ENCODE measurements around the gene ALG9. TPM values are rescaled to one million over a fixed set of nuclear protein-coding genes. Genes with fewer than 3 reads are reported as not detected.
A peak's percentile ranks its signal among the peaks of the same experiment; 100 is the strongest.

ALG9 gene
- total RNA-seq, 1 donor from 2014 or later, result 27.6 TPM

DNA sequence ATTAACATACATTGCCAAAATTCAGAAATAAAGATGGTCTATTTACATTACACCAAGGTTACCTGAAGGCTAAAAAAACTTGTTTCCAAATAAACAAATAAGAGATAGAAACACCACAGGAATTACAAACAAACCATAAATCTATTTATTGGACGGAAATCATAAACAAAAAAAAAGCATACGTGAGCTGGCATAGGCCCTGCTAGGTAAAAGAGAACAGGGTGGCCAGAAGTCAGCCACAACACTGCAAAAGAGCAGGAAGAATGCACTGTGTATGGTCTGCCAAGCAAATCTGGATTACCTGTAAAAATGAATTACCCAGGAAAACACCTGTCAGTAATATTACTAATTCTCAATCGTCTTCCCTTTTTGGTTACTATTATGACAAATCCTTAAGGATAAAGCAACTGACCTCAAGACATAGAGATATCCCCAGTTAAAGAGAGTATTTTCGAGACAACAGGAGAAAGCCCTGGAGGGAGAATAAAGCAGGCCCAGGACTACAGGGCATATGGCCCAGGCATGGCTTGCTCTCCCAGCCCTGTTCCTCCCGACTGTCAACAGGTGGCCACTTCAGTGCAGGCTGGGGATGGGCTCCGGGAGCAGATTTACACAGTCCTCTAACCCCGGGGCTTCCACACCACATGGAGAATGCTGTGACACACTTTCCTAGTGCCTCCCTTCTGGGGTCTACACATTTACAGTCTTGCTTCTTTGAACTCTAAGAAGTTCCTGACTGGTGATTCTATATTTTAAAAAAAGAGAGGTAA is 123.2 kb downstream of the ALG9 start:
- intact Hi-C loops (cut with DNase I), result no loop called here
- DNase-seq (ENCODE audit: low spot score), result no peak
- ATAC-seq, result no peak

DNA sequence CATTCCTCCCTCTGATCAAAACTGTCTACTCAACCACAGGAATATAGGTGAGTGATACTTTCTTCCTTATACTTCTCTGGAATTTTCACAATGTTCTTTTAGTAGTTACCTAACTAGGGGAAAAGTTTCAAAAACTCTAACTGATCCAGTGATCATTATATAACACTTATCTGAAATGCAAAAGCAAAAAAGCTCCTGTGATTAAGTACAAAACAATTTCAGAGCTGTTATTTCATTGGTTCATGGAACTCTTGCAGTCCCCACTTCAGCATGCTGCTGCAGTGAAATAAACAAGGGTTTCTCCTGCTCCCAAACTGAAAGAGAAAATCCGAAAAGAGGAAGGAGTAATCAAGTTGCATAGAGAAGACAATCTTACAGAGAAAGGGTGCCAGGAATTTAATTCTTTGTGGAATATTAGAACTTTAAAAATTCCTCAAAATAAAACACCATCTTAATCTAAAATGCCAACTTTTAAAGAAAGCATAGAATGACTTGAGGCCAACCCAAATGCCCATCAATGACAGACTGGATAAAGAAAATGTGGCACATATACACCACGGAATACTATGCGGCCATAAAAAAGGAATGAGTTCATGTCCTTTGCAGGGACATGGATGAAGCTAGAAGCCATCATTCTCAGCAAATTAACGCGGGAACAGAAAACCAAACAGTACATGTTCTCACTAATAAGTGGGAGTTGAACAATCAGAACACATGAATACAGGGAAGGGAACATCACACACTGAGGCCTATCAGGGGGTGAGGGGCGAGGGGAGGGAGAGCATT is 125.5 kb downstream of the ALG9 start:
- DNase-seq (ENCODE audit: low spot score) (no peak), ATAC-seq (no peak)
- intact Hi-C loops (cut with DNase I), result no loop called here

GRCh38 chr11:111743700-111744099 is 127.7 kb downstream of the ALG9 start:
- intact Hi-C loops (cut with DNase I), result no loop called here
- ATAC-seq, result no peak

GRCh38 chr11:111741751-111742150 is 129.6 kb downstream of the ALG9 start:
- intact Hi-C loops (cut with DNase I), result no loop called here
- DNase-seq (ENCODE audit: low spot score), result no peak
- ATAC-seq, result no peak

More at GRCh38 chr11:111743700-111744099, 127.7 kb downstream of the ALG9 start:
- no peak for DNase-seq (ENCODE audit: low spot score)

DNA sequence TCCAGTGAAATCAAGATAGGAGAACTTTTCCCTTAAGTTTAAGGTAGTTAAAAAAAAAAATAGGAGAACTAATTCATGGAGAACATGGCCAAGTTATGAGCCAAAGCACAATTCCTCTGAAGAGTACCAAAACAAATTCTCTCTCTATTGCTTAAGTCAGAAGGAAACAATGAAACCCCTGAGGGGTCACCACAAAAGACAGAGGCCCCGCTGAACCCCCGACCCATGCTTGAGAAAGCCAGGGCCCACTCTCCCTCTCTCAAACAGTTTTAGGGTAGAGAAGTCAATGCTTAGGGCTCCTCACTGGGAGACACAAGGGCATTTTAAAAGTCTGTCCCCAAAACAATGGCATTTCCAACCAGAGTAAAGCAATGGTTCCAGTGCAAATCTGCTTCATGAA is 132.1 kb downstream of the ALG9 start:
- intact Hi-C loops (cut with DNase I), result no loop called here
- no peak for ATAC-seq

GRCh38 chr11:111737444-111738210 is 133.8 kb downstream of the ALG9 start:
- ATAC-seq (peak; percentile 3), DNase-seq (ENCODE audit: low spot score) (no peak)
- intact Hi-C loops (cut with DNase I), result no loop called here

More for the DNA sequence above, 132.1 kb downstream of the ALG9 start:
- DNase-seq (ENCODE audit: low spot score), result no peak

- intact Hi-C loops (cut with DNase I), result no loop called here
- ATAC-seq, result no peak
- DNase-seq (ENCODE audit: low spot score), result no peak
Measured at GRCh38 chr11:111736621-111737443, 134.5 kb downstream of the ALG9 start.

Other genes with a start within 250 kb of the ALG9 start
- 37.7 TPM for gene PPP2R1B, start 105.2 kb downstream of the ALG9 start, total RNA-seq
- 1.7 TPM for gene FDXACB1, start 7.6 kb upstream of the ALG9 start, total RNA-seq
- gene CFAP68, start 8.0 kb upstream of the ALG9 start, total RNA-seq, result 18.8 TPM
- gene CRYAB, start 40.2 kb upstream of the ALG9 start, total RNA-seq, result 1,238 TPM
- 14.4 TPM for gene HSPB2, start 41.2 kb upstream of the ALG9 start, total RNA-seq
- gene C11orf52, start 47.3 kb upstream of the ALG9 start, total RNA-seq, result not detected
- 45.2 TPM for gene DIXDC1, start 65.8 kb upstream of the ALG9 start, total RNA-seq
- gene DLAT, start 153.8 kb upstream of the ALG9 start, total RNA-seq, result 19.4 TPM
- 1.8 TPM for gene PIH1D2, start 202.4 kb upstream of the ALG9 start, total RNA-seq
- gene NKAPD1, start 202.7 kb upstream of the ALG9 start, total RNA-seq, result 18.1 TPM
- gene TIMM8B, start 215.2 kb upstream of the ALG9 start, total RNA-seq, result 30.8 TPM
- gene SDHD, start 215.3 kb upstream of the ALG9 start, total RNA-seq, result 75.5 TPM

All from sciatic nerve (tissue), 2 donors.